OCI-LY3 (cell line): ENCODE measurements around the gene HLA-DMB.

Experiments used
- H2AFZ ChIP-seq: fragments of 200-600, 300-600 bp; shearing (Covaris generic); 2 replicates; pipeline ENCODE4 v1.6.0; 2014; ENCODE audit warnings: antibody characterized with exemption, low read depth, low read length
- H3K27ac ChIP-seq: fragments of 200-600, 300-600 bp; sonication (generic); 2 replicates; pipeline ENCODE4 v1.5.1; 2014; ENCODE audit warnings: mild to moderate bottlenecking, low read length, moderate library complexity, mixed read lengths
- H3K27me3 ChIP-seq: fragments of 200-600, 300-600 bp; sonication (generic); 2 replicates; pipeline ENCODE4 v1.6.1; 2014; ENCODE audit warnings: low read depth, low read length, mixed read lengths
- H3K36me3 ChIP-seq: fragments of 200-600, 300-600 bp; sonication (generic); replicated peaks from 2 replicates; pipeline ENCODE3; 2014; ENCODE audit warnings: low read depth, low read length, mixed read lengths
- H3K4me1 ChIP-seq: fragments of 300-600, 200-600 bp; sonication (generic); 2 replicates; pipeline ENCODE4 v1.6.1; 2014; ENCODE audit warnings: low read length, mixed read lengths
- H3K4me2 ChIP-seq: fragments of 200-600, 300-600 bp; sonication (generic); 2 replicates; pipeline ENCODE4 v1.6.1; 2014; ENCODE audit warnings: low read length, mixed read lengths
- H3K4me3 ChIP-seq: fragments of 300-600, 200-600 bp; sonication (generic); 2 replicates; pipeline ENCODE4 v1.5.1; 2014; ENCODE audit warnings: antibody characterized with exemption, mild to moderate bottlenecking, low read length, moderate library complexity
- H3K79me2 ChIP-seq: fragments of 300-600, 200-600 bp; shearing (Covaris generic); 2 replicates; pipeline ENCODE4 v1.6.1; 2014; ENCODE audit warnings: mild to moderate bottlenecking, low read length, mixed read lengths
- H3K9ac ChIP-seq: fragments of 300-600, 200-600 bp; shearing (Covaris generic); 2 replicates; pipeline ENCODE4 v1.6.0; 2014; ENCODE audit warnings: mild to moderate bottlenecking, low read length, moderate library complexity
- H3K9me3 ChIP-seq: fragments of 200-600, 300-600 bp; shearing (Covaris generic); 2 replicates; pipeline ENCODE4 v1.6.1; 2014; ENCODE audit warnings: low read length, mixed read lengths; ENCODE audit not compliant: insufficient read depth
- H4K20me1 ChIP-seq: fragments of 200-600, 300-600 bp; sonication (generic); 2 replicates; pipeline ENCODE4 v1.6.1; 2016; ENCODE audit warnings: low read length, mixed read lengths; ENCODE audit not compliant: insufficient read depth
- EZH2phosphoT487 ChIP-seq: fragments of 200-600 bp; shearing (Covaris generic); IDR thresholded peaks from 2 replicates; pipeline ENCODE4 v1.6.1; 2018; ENCODE audit warnings: antibody characterized with exemption, mixed run types, low read depth
- TF ChIP-seq, protein P1 (sequence below): fragments of 200-600, 300-600 bp; sonication (generic); IDR thresholded peaks from 2 replicates; pipeline ENCODE4 v1.5.1; 2014; ENCODE audit warnings: antibody characterized with exemption, low read length, low read depth

The HLA-DMB gene

DNA sequence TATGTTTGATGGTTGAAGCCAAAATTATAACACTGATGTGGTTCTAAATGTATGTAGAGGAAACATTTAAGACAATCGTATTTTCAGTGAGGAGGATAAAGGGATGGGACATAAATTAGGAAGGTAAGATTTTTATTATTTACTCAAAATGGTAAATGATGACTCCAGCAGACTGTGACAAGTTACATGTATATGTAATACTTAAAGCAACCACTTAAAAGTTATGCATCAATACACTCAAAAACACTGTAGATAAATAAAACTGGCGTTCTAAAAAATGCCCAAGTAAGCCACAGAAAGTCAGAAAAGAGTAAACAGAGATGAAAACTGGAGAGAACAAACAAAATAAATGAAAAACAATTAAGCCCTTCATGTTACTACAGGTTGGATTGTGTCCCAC lies 18.7 kb downstream of the HLA-DMB start:
- Histone ChIP-seq H3K27ac (no peak overlapping the region), H4K20me1 (no peaks in the 10 kb centered on the region), H3K79me2 (no peaks in the 10 kb centered on the region), H3K36me3 (no peaks in the 10 kb centered on the region), H3K9me3 (no peaks in the 10 kb centered on the region), H2AFZ (no peak overlapping the region), H3K4me3 (no peak overlapping the region), H3K4me1 (peaks cover 32% of the 10 kb centered on the region), H3K4me2 (peak overlapping the region; percentile 21; the same call in 1 of the 2 replicates), H3K27me3 (no peaks in the 10 kb centered on the region), H3K9ac (no peak overlapping the region)
- TF ChIP-seq, protein P1, sequence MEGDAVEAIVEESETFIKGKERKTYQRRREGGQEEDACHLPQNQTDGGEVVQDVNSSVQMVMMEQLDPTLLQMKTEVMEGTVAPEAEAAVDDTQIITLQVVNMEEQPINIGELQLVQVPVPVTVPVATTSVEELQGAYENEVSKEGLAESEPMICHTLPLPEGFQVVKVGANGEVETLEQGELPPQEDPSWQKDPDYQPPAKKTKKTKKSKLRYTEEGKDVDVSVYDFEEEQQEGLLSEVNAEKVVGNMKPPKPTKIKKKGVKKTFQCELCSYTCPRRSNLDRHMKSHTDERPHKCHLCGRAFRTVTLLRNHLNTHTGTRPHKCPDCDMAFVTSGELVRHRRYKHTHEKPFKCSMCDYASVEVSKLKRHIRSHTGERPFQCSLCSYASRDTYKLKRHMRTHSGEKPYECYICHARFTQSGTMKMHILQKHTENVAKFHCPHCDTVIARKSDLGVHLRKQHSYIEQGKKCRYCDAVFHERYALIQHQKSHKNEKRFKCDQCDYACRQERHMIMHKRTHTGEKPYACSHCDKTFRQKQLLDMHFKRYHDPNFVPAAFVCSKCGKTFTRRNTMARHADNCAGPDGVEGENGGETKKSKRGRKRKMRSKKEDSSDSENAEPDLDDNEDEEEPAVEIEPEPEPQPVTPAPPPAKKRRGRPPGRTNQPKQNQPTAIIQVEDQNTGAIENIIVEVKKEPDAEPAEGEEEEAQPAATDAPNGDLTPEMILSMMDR: no peak
- TF ChIP-seq EZH2phosphoT487: no peak

DNA sequence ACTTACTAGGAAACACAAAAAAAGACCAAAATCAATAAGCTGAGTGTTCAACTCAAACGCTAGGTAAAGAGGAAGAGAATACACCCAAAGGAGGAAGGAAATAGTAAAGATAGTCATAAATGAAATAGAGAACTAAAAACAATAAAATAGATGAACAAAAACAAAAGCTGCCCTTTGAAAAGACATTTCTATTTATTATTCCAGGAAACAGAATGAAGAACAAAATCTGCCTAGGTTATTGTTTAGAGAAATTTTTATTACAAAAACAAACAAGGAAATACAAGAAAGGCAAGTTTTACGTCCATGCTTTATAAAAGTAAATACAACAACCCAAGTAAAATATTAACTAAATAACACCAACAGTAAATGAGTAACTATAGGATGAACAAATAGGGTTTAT lies 20.1 kb downstream of the HLA-DMB start:
- H3K79me2 ChIP-seq: no peaks in the 10 kb centered on the region
- H3K4me2 ChIP-seq: peak overlapping the region; percentile 38
- H2AFZ ChIP-seq: no peak overlapping the region
- H3K4me3 ChIP-seq: no peak overlapping the region
- no peak overlapping the region for H3K27ac ChIP-seq
- no peaks in the 10 kb centered on the region for H3K27me3 ChIP-seq
- TF ChIP-seq, protein P1: no peak
- TF ChIP-seq EZH2phosphoT487: no peak
- H4K20me1 ChIP-seq: no peaks in the 10 kb centered on the region
- H3K4me1 ChIP-seq: peaks cover 46% of the 10 kb centered on the region
- H3K9ac ChIP-seq: no peak overlapping the region
- no peaks in the 10 kb centered on the region for H3K36me3 ChIP-seq
- H3K9me3 ChIP-seq: no peaks in the 10 kb centered on the region

DNA sequence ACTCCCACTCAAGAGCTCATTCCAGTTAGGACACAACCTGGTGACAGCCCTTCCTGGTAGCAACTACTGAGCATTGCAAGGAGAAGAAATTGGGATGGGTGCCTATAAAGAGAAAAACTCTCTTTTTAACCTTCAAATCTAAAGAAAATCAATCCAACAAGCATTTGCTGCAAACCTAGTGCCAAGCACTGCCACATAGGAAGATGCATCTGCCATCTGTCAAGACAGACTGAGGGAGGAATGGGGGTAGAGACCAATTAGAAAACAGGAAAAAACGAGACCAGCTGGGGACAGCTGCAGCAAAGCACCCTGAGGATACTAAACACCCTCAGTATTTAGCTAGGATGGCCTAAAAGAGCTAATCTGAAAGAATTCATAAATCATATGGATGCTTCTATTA lies 27.9 kb downstream of the HLA-DMB start:
- Histone ChIP-seq H3K36me3 (no peaks in the 10 kb centered on the region), H3K27me3 (no peaks in the 10 kb centered on the region), H2AFZ (no peak overlapping the region), H3K79me2 (no peaks in the 10 kb centered on the region), H3K4me1 (peaks cover 18% of the 10 kb centered on the region), H3K4me2 (no peak overlapping the region), H3K4me3 (no peak overlapping the region), H3K9ac (no peak overlapping the region), H3K9me3 (no peaks in the 10 kb centered on the region), H3K27ac (no peak overlapping the region), H4K20me1 (no peaks in the 10 kb centered on the region)
- TF ChIP-seq EZH2phosphoT487: no peak
- TF ChIP-seq, protein P1: no peak

DNA sequence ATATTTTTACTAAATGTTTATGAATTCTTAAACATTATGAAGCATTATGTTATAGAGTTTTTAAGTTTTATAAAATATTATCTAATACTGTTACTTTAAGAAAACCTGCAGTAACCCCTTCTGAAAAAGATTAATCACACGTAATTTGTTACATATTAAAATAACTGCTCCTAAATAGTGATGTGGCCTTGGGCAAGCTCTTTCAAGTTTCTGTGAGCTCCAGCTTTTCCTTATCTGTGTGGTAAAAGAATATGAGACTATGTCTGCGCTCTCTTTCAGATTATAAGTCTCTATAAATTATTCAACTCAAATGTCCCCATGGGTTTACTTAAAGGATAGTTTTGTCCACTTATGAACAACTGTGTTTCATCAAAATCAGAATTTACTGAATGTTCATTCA lies 31.9 kb downstream of the HLA-DMB start:
- Histone ChIP-seq H3K9me3 (no peaks in the 10 kb centered on the region), H3K27me3 (no peaks in the 10 kb centered on the region), H3K36me3 (no peaks in the 10 kb centered on the region), H3K9ac (no peak overlapping the region), H3K27ac (no peak overlapping the region), H3K4me3 (no peak overlapping the region), H3K79me2 (no peaks in the 10 kb centered on the region), H3K4me2 (no peak overlapping the region), H4K20me1 (no peaks in the 10 kb centered on the region), H3K4me1 (0 out of 2 replicates have a peak, but pooled peaks cover 1% of the 10 kb centered on the region), H2AFZ (no peak overlapping the region)
- TF ChIP-seq, protein P1: no peak
- no peak for TF ChIP-seq EZH2phosphoT487
